AG10803 (cell line): ENCODE results near the gene ALOX5.

Source experiments
- DNase-seq: peaks from one replicate; pipeline ENCODE4 v3.0.0; 2010; ENCODE audit warnings: low read depth
- H3K4me3 ChIP-seq: 2 replicates; pipeline ENCODE4 v1.5.1; 2011; ENCODE audit warnings: mild to moderate bottlenecking, low read length, control low read depth
- TF ChIP-seq, protein P1 (sequence below): conservative IDR thresholded peaks from 2 replicates; pipeline ENCODE4 v1.5.1; 2011; ENCODE audit warnings: mild to moderate bottlenecking, low read length, control low read depth, inconsistent platforms

The ALOX5 gene

DNA sequence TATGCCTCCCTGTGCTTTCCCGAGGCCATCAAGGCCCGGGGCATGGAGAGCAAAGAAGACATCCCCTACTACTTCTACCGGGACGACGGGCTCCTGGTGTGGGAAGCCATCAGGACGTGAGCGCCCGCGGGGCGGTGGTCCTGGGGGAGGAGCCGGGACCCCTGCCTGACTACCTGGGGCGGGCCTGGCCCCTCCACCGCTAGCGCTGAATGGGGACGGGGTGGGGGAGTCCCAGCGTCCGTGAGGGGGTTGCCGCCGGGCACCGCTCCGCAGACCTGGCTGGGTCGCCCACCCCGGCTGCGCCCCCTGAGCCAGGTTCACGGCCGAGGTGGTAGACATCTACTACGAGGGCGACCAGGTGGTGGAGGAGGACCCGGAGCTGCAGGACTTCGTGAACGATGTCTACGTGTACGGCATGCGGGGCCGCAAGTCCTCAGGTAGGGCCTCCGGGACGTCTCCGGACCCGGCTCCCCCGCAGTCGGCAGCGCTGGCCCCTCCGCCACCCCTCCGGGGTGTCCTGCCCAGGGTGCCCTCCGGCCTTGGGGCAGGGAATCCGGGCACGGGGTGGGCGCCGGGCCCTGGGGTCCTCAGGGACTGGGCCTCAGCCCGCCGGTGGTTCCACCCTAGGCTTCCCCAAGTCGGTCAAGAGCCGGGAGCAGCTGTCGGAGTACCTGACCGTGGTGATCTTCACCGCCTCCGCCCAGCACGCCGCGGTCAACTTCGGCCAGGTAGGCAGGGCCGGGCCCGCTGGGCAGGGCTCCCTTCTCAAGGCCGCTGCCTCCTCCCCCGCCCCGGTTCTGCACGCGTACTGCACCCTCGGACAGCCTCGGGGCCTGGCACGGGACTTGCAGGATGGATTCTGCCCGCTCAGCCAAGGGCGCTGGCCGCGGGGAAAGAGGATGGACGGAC lies 69.3 kb downstream of the ALOX5 start:
- DNase-seq, result no peak
- no peak overlapping the region for H3K4me3 ChIP-seq
- TF ChIP-seq, protein P1, sequence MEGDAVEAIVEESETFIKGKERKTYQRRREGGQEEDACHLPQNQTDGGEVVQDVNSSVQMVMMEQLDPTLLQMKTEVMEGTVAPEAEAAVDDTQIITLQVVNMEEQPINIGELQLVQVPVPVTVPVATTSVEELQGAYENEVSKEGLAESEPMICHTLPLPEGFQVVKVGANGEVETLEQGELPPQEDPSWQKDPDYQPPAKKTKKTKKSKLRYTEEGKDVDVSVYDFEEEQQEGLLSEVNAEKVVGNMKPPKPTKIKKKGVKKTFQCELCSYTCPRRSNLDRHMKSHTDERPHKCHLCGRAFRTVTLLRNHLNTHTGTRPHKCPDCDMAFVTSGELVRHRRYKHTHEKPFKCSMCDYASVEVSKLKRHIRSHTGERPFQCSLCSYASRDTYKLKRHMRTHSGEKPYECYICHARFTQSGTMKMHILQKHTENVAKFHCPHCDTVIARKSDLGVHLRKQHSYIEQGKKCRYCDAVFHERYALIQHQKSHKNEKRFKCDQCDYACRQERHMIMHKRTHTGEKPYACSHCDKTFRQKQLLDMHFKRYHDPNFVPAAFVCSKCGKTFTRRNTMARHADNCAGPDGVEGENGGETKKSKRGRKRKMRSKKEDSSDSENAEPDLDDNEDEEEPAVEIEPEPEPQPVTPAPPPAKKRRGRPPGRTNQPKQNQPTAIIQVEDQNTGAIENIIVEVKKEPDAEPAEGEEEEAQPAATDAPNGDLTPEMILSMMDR, result no peak

DNA sequence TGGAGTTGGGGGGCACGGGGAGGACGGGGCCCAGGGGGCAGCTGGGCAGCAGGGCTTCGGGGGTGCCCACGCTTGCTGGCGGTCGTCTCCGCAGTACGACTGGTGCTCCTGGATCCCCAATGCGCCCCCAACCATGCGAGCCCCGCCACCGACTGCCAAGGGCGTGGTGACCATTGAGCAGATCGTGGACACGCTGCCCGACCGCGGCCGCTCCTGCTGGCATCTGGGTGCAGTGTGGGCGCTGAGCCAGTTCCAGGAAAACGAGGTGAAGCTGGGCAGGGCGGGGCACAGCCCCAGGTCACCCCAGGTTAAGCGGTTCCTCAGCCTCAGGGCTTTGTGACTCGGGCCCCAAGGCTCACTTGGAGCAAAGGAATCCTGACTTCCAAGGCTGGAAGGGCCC lies 70.0 kb downstream of the ALOX5 start:
- no peak overlapping the region for H3K4me3 ChIP-seq

DNA sequence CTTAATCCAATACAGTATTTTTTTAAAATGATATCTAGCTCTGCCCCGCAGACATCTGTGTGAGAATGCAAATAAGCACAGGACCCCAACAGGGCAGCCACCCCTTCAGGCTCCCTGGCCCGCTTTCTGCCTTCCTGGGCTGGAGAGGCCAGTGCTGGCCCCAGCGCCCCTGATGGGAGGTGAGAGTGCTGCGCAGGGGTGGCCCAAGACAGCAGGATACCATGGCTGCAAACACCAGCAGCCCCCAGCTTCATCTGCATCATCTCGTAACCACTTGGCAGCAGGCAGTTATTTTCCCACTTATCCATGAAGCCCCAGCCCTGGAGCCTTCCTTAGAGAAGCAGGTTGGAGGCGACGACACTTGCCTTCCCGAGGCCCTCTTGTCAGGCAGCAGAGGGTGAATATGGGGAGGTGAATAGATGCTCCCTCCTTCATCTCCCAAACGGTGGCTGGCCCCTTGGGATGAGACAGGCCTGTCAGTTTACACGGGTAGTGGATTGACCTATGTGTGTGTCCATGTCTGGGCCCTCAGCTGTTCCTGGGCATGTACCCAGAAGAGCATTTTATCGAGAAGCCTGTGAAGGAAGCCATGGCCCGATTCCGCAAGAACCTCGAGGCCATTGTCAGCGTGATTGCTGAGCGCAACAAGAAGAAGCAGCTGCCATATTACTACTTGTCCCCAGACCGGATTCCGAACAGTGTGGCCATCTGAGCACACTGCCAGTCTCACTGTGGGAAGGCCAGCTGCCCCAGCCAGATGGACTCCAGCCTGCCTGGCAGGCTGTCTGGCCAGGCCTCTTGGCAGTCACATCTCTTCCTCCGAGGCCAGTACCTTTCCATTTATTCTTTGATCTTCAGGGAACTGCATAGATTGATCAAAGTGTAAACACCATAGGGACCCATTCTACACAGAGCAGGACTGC lies 71.2 kb downstream of the ALOX5 start:
- no peak for DNase-seq
- no peak overlapping the region for H3K4me3 ChIP-seq
- TF ChIP-seq, protein P1, result no peak

More for the DNA sequence above, 70.0 kb downstream of the ALOX5 start:
- TF ChIP-seq, protein P1, result no peak
- DNase-seq, result no peak

DNA sequence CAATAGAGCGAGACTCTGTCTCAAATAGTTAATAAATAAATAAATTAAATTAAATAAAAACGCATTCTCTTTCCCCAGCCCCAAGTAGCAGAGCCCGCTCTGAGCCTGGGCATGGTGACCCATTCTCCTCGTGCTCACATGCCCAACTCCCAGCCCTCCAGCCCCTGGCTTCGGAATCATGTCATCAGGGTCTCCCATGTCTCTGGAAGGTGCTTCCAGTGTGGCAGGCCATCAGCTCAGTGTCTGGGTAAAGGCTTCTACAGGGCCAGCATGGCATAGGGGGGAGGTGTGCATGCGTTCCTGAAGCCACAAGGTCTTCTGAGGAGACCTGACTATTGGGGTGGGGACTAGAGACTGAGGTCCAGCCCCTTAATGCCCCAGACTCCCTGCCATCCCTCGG lies 72.8 kb downstream of the ALOX5 start:
- H3K4me3 ChIP-seq, result no peak overlapping the region
- TF ChIP-seq, protein P1, result no peak
- DNase-seq, result no peak

DNA sequence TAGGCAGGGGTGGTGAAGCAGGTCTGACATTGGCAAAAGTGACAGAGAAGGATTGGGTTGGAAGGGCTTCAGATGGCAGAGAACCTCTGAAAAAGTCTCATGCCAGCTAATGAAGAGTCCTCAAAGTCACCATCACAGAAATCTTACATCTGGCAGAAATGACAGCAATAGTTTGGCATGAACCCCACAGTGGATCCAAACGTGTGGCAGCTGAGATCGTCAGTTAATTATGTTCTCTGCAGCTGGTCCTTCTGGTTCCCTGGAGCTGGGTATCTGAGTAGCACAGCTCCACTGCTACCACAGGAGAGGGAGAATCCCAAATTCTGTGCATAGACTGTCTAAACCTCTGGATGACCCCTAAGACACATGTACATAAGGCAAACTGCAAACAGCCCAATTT lies 73.4 kb downstream of the ALOX5 start:
- DNase-seq, result no peak
- TF ChIP-seq, protein P1, result no peak
- H3K4me3 ChIP-seq, result no peak overlapping the region

DNA sequence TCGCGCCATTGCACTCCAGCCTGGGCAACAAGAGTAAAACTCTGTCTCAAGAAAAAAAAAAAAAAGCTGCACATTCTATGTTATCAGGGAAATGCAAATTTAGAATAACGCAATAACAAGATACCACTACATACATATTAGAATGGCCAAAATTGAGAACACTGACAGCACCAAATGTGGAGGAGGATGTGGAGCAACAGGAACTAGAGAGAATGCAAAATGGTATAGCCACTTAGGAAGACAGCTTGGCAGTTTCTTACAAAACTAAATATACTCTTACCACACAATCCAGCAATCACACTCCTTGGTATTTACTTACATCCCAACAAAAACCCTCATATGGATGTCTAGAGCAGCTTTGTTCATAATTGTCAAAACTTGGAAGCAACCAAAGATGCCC lies 76.8 kb downstream of the ALOX5 start:
- no peak for DNase-seq
- H3K4me3 ChIP-seq, result no peak overlapping the region
- TF ChIP-seq, protein P1, result no peak
